GM10266 (cell line): ENCODE data around the gene MTTP.

ENCODE experiments used
- DNase-seq: peaks from one replicate; pipeline ENCODE4 v3.0.0; 2012; ENCODE audit errors: extremely low spot score
- CTCF ChIP-seq: IDR thresholded peaks from 2 replicates; pipeline ENCODE4 v1.5.1; 2012; ENCODE audit warnings: mild to moderate bottlenecking, low read depth; ENCODE audit not compliant: control insufficient read depth, insufficient read depth; ENCODE audit errors: missing control alignments

Gene MTTP

GRCh38 chr4:99629962-99630554 lies 55.4 kb downstream of the MTTP start:
- DNase-seq, result no peak
- TF ChIP-seq CTCF, result no peak

- no peak for TF ChIP-seq CTCF
- no peak for DNase-seq
Measured at GRCh38 chr4:99630857-99631360, 56.3 kb downstream of the MTTP start.

- TF ChIP-seq CTCF, result no peak
- DNase-seq, result no peak
Measured at GRCh38 chr4:99633772-99634171, 59.1 kb downstream of the MTTP start.

GRCh38 chr4:99634742-99635360 lies 60.2 kb downstream of the MTTP start:
- DNase-seq, result no peak
- TF ChIP-seq CTCF, result no peak

GRCh38 chr4:99635601-99636000 lies 61.0 kb downstream of the MTTP start:
- no peak for TF ChIP-seq CTCF
- DNase-seq, result no peak

- DNase-seq, result no peak
- TF ChIP-seq CTCF, result no peak
Measured at GRCh38 chr4:99636422-99636821, 61.8 kb downstream of the MTTP start.

- no peak for TF ChIP-seq CTCF
- DNase-seq, result no peak
Measured at GRCh38 chr4:99637174-99637573, 62.5 kb downstream of the MTTP start.
